HCT116 (cell line): ENCODE results near the gene CSNK1G1. TPM values are rescaled to one million over a fixed set of nuclear protein-coding genes. Genes with fewer than 3 reads are reported as not detected.

ENCODE experiments used
- ATAC-seq: fragments of 200-7000 bp; cut with Tn5 transposase; 2 replicates; pipeline ENCODE4 v1.9.1; 2020; ENCODE audit warnings: mild to moderate bottlenecking, moderate library complexity
- BruUV-seq: library from RNA; stranded (reverse); fragments of 400-500 nt; replicated peaks from 2 replicates; lab custom pipeline; 2021; lab: Mats Ljungman, UMichigan
- CTCF ChIA-PET: fragments of 300-600 bp; sonication (Branson Sonifier 250); formaldehyde crosslinking; loops from one replicate; lab custom pipeline; 2021; ENCODE audit warnings: antibody characterized with exemption; lab: Charles Lee
- POLR2A ChIA-PET: fragments of 300-600, 350-600 bp; sonication (Branson Sonifier 250); formaldehyde crosslinking; loops from one replicate; lab custom pipeline; 2021; ENCODE audit warnings: antibody characterized with exemption; lab: Charles Lee
- RAD21 ChIA-PET, 2 experiments: fragments of 300-600 bp; sonication (Branson Sonifier 250); formaldehyde crosslinking; loops; one replicate each; lab custom pipeline; 2023; ENCODE audit warnings: low total read pairs in 2 of 2; ENCODE audit not compliant: uncharacterized antibody in 2 of 2, unreplicated experiment in 2 of 2, low non-redundant PET in 1 of 2; lab: Charles Lee
- DNase-seq: peaks from one replicate; pipeline ENCODE4 v3.0.0-alpha.2; 2010; ENCODE audit warnings: low read depth, low spot score
- H2AFZ ChIP-seq: fragments of 200-600 bp; shearing (Covaris generic), sonication (generic); 2 replicates; pipeline ENCODE4 v1.6.1; 2017; ENCODE audit warnings: low read depth, mixed run types, mixed read lengths, antibody characterized with exemption, low read length; ENCODE audit not compliant: poor library complexity, severe bottlenecking
- H3K27ac ChIP-seq: 2 replicates; pipeline ENCODE4 v1.5.1; 2012; ENCODE audit warnings: low read depth, low read length
- H3K27me3 ChIP-seq: fragments of 200-600 bp; sonication (generic); 2 replicates; pipeline ENCODE4 v1.6.1; 2016; ENCODE audit warnings: mixed run types, low read length, mixed read lengths; ENCODE audit not compliant: insufficient read depth
- H3K36me3 ChIP-seq, 2 experiments: fragments of 200-500 bp in 1 of 2; fragments of 200-600 bp in 1 of 2; sonication (Bioruptor generic) in 1 of 2; sonication (generic) in 1 of 2; 2 replicates each; pipeline versions ENCODE4 v1.5.1 to v1.6.1; 2014 to 2016; ENCODE audit warnings: low read length in 2 of 2, inconsistent platforms in 1 of 2, mixed read lengths in 1 of 2, mixed run types in 1 of 2; ENCODE audit not compliant: insufficient read depth in 2 of 2, control insufficient read depth in 1 of 2
- H3K4me1 ChIP-seq, 2 experiments: fragments of 200-600 bp in 1 of 2; sonication (generic) in 1 of 2; 2 replicates each; pipeline versions ENCODE4 v1.5.1 to v1.6.1; 2012 to 2017; ENCODE audit warnings: low read length in 2 of 2, inconsistent platforms in 1 of 2, mild to moderate bottlenecking in 1 of 2, mixed read lengths in 1 of 2, mixed run types in 1 of 2, moderate library complexity in 1 of 2; ENCODE audit not compliant: insufficient read depth in 2 of 2, control insufficient read depth in 1 of 2
- H3K4me2 ChIP-seq: fragments of 200-600 bp; sonication (generic); 2 replicates; pipeline ENCODE4 v1.6.1; 2017; ENCODE audit warnings: mixed run types, low read length, mixed read lengths
- H3K4me3 ChIP-seq, 2 experiments: fragments of 200-600 bp in 1 of 2; sonication (generic) in 1 of 2; replicated peaks in 1 of 2; 2 replicates each; pipeline ENCODE4 v1.5.1; 2011 to 2016; ENCODE audit warnings: low read length in 2 of 2, control low read depth in 1 of 2, low read depth in 1 of 2, mild to moderate bottlenecking in 1 of 2, mixed read lengths in 1 of 2, mixed run types in 1 of 2
- H3K79me2 ChIP-seq: fragments of 200-600 bp; sonication (generic); 2 replicates; pipeline ENCODE4 v1.6.1; 2017; ENCODE audit warnings: mild to moderate bottlenecking, mixed run types, low read length, moderate library complexity, mixed read lengths; ENCODE audit not compliant: insufficient read depth
- H3K9ac ChIP-seq: fragments of 200-600 bp; sonication (generic); 2 replicates; pipeline ENCODE4 v1.6.1; 2016; ENCODE audit warnings: low read length, mixed read lengths
- H3K9me2 ChIP-seq: fragments of 200-600 bp; sonication (generic), shearing (Covaris generic); 2 replicates; pipeline ENCODE4 v1.6.1; 2017; ENCODE audit warnings: mixed run types, mild to moderate bottlenecking, moderate library complexity; ENCODE audit not compliant: insufficient read depth
- H3K9me3 ChIP-seq, 2 experiments: fragments of 200-500 bp in 1 of 2; fragments of 200-600 bp in 1 of 2; sonication (Bioruptor generic) in 1 of 2; sonication (generic) in 1 of 2; 2 replicates each; pipeline ENCODE4 v1.6.1; 2014 to 2017; ENCODE audit warnings: low read length in 2 of 2, mixed read lengths in 2 of 2, inconsistent platforms in 1 of 2, low read depth in 1 of 2, mild to moderate bottlenecking in 1 of 2, mixed run types in 1 of 2, moderate library complexity in 1 of 2; ENCODE audit not compliant: control insufficient read depth in 1 of 2, insufficient read depth in 1 of 2
- H4K20me1 ChIP-seq: fragments of 200-600 bp; sonication (generic), shearing (Covaris generic); 2 replicates; pipeline ENCODE4 v1.6.1; 2017; ENCODE audit warnings: mixed run types, mild to moderate bottlenecking, moderate library complexity; ENCODE audit not compliant: insufficient read depth
- CBX3 ChIP-seq: IDR thresholded peaks from 2 replicates; pipeline ENCODE4 v1.6.1; 2012; ENCODE audit warnings: low read depth
- CEBPB ChIP-seq: IDR thresholded peaks from 2 replicates; pipeline ENCODE4 v1.6.1; 2012; ENCODE audit warnings: low read depth
- FOSL1 ChIP-seq: IDR thresholded peaks from 2 replicates; pipeline ENCODE4 v1.6.1; 2012; ENCODE audit warnings: low read depth
- JUND ChIP-seq: IDR thresholded peaks from 2 replicates; pipeline ENCODE4 v1.6.1; 2012
- MAX ChIP-seq: IDR thresholded peaks from 2 replicates; pipeline ENCODE4 v1.6.1; 2012
- POLR2AphosphoS5 ChIP-seq: IDR thresholded peaks from 2 replicates; pipeline ENCODE4 v1.6.1; 2011; ENCODE audit warnings: mild to moderate bottlenecking, low read depth, low read length, moderate library complexity
- RAD21 ChIP-seq: IDR thresholded peaks from 2 replicates; pipeline ENCODE4 v1.6.1; 2012; ENCODE audit warnings: low read depth, mild to moderate bottlenecking
- SIN3A ChIP-seq: IDR thresholded peaks from 2 replicates; pipeline ENCODE4 v1.6.1; 2012; ENCODE audit warnings: low read depth
- SP1 ChIP-seq: IDR thresholded peaks from 2 replicates; pipeline ENCODE4 v1.6.1; 2012; ENCODE audit warnings: low read depth
- SRF ChIP-seq: IDR thresholded peaks from 2 replicates; pipeline ENCODE4 v1.6.1; 2012; ENCODE audit warnings: low read depth
- YY1 ChIP-seq: IDR thresholded peaks from 2 replicates; pipeline ENCODE4 v1.6.1; 2011; ENCODE audit warnings: low read length, low read depth, moderate library complexity, mild to moderate bottlenecking; ENCODE audit not compliant: insufficient replicate concordance; ENCODE audit errors: extremely low read depth
- ZBTB33 ChIP-seq: IDR thresholded peaks from 2 replicates; pipeline ENCODE4 v1.6.1; 2011; ENCODE audit warnings: mild to moderate bottlenecking, low read length, moderate library complexity; ENCODE audit not compliant: insufficient replicate concordance; ENCODE audit errors: extremely low read depth
- ZNF274 ChIP-seq: fragments of 200-500 bp; sonication (Bioruptor generic); IDR thresholded peaks from 2 replicates; pipeline ENCODE4 v1.6.1; 2014; ENCODE audit warnings: mild to moderate bottlenecking, low read depth, low read length, inconsistent platforms
- intact Hi-C: fragments of 100-400 bp; cut with micrococcal nuclease; formaldehyde crosslinking; loops from 2 replicates; pipeline ENCODE4 v1.10.0; 2022
- total RNA-seq: library from RNA; stranded (reverse); gene quantifications from one replicate; pipeline ENCODE4 v1.2.1, GENCODE V29; 2021; ENCODE audit not compliant: unreplicated experiment
- TF ChIP-seq, protein P1 (sequence below): IDR thresholded peaks from 2 replicates; pipeline ENCODE4 v1.6.1; 2012
- TF ChIP-seq, protein P2 (sequence below): IDR thresholded peaks from 2 replicates; pipeline ENCODE4 v1.6.1; 2012; ENCODE audit warnings: low read depth

The CSNK1G1 gene
- total RNA-seq, 1 experiment from 2014 or later: 21.1 TPM

DNA sequence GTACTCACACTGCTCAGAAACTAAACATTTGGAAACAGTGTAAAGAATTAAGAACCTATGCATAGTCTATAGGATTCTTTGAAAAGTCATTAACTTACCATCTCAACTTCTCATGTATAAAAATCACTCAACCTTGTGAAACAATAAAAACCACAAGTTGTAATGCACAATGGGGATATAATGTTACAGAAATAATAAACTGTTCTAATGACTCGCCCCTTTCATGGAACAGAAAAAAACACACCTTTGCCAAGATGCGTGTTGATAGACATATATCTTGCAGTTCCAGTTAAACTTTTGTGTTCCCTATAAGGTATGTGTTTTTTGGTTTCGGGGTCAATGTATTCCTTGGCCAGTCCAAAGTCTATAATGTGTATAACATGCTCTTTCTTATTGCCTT lies 142.3 kb downstream of the CSNK1G1 start:
- Histone ChIP-seq H3K79me2 (0 out of 2 replicates have a peak, but pooled peaks cover 2% of the 10 kb centered on the region), H3K4me2 (no peak overlapping the region), H3K4me1 (peaks cover 0 to 5% of the 10 kb centered on the region in 2 experiments; a peak in 1 of 4 replicates), H3K4me3 (no peak overlapping the region), H3K27me3 (no peaks in the 10 kb centered on the region), H3K9me3 (no peaks in the 10 kb centered on the region), H3K9me2 (no peaks in the 10 kb centered on the region), H2AFZ (no peak overlapping the region)
- CTCF ChIA-PET: no interaction called here
- DNase-seq: no peak
- TF ChIP-seq YY1: no peak
- TF ChIP-seq FOSL1: no peak
- TF ChIP-seq SRF: no peak
- TF ChIP-seq RAD21: no peak
- no peak for TF ChIP-seq ZNF274
- no peak for TF ChIP-seq MAX
- TF ChIP-seq, protein P1, sequence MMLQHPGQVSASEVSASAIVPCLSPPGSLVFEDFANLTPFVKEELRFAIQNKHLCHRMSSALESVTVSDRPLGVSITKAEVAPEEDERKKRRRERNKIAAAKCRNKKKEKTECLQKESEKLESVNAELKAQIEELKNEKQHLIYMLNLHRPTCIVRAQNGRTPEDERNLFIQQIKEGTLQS: no peak
- no peak for TF ChIP-seq JUND
- TF ChIP-seq CEBPB: no peak
- TF ChIP-seq CBX3: no peak
- no peak for TF ChIP-seq POLR2AphosphoS5
- no peak for TF ChIP-seq SP1
- TF ChIP-seq ZBTB33: no peak
- TF ChIP-seq, protein P2, sequence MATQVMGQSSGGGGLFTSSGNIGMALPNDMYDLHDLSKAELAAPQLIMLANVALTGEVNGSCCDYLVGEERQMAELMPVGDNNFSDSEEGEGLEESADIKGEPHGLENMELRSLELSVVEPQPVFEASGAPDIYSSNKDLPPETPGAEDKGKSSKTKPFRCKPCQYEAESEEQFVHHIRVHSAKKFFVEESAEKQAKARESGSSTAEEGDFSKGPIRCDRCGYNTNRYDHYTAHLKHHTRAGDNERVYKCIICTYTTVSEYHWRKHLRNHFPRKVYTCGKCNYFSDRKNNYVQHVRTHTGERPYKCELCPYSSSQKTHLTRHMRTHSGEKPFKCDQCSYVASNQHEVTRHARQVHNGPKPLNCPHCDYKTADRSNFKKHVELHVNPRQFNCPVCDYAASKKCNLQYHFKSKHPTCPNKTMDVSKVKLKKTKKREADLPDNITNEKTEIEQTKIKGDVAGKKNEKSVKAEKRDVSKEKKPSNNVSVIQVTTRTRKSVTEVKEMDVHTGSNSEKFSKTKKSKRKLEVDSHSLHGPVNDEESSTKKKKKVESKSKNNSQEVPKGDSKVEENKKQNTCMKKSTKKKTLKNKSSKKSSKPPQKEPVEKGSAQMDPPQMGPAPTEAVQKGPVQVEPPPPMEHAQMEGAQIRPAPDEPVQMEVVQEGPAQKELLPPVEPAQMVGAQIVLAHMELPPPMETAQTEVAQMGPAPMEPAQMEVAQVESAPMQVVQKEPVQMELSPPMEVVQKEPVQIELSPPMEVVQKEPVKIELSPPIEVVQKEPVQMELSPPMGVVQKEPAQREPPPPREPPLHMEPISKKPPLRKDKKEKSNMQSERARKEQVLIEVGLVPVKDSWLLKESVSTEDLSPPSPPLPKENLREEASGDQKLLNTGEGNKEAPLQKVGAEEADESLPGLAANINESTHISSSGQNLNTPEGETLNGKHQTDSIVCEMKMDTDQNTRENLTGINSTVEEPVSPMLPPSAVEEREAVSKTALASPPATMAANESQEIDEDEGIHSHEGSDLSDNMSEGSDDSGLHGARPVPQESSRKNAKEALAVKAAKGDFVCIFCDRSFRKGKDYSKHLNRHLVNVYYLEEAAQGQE: no peak
- TF ChIP-seq SIN3A: no peak
- TF ChIP-seq, all 23 proteins: peak for 0
- Histone ChIP-seq H4K20me1 (no peaks in the 10 kb centered on the region), H3K36me3 (peaks cover 5 to 10% of the 10 kb centered on the region in 2 experiments; a peak in 2 of 4 replicates), H3K27ac (no peak overlapping the region), H3K9ac (no peak overlapping the region)
- no TSS peak for BruUV-seq
- RAD21 ChIA-PET: no interaction called here
- no peak for ATAC-seq
- POLR2A ChIA-PET: no interaction called here
- intact Hi-C loops: no loop called here
